WTC11 (cell line): Measurements from ENCODE around the gene BLZF1. TPM values are rescaled to one million over a fixed set of nuclear protein-coding genes. Genes with fewer than 3 reads are reported as not detected.

ENCODE experiments used
- ATAC-seq: fragments of 200-7000 bp; cut with Tn5 transposase; 2 replicates; pipeline ENCODE4 v1.10.0; 2021; ENCODE audit warnings: mild to moderate bottlenecking, moderate library complexity
- CTCF ChIA-PET: fragments of 300-600 bp; sonication (Branson Sonifier 250); formaldehyde crosslinking; loops from one replicate; lab custom pipeline; 2021; ENCODE audit warnings: antibody characterized with exemption; lab: Charles Lee
- POLR2A ChIA-PET: fragments of 350-600 bp; sonication (Branson Sonifier 250); formaldehyde crosslinking; loops from one replicate; lab custom pipeline; 2021; ENCODE audit warnings: antibody characterized with exemption; lab: Charles Lee
- DNase-seq: peaks from one replicate; pipeline ENCODE4 v3.0.0; 2021; ENCODE audit warnings: low spot score
- H3K27ac Mint-ChIP-seq: 2 replicates; pipeline ENCODE4 v1.8.0; 2021; ENCODE audit warnings: mixed read lengths
- H3K27me3 Mint-ChIP-seq: 2 replicates; pipeline ENCODE4 v1.8.0; 2021; ENCODE audit warnings: low read depth, mild to moderate bottlenecking, moderate library complexity, mixed read lengths
- H3K36me3 Mint-ChIP-seq: 2 replicates; pipeline ENCODE4 v1.8.0; 2021; ENCODE audit warnings: mixed read lengths
- H3K4me1 Mint-ChIP-seq: 2 replicates; pipeline ENCODE4 v1.8.0; 2022; ENCODE audit warnings: mixed read lengths
- H3K4me3 Mint-ChIP-seq: 2 replicates; pipeline ENCODE4 v1.8.0; 2021; ENCODE audit warnings: mild to moderate bottlenecking, moderate library complexity, mixed read lengths
- H3K9me3 Mint-ChIP-seq: 2 replicates; pipeline ENCODE4 v1.8.0; 2021; ENCODE audit warnings: mixed read lengths
- ATF1 ChIP-seq: sonication (generic); formaldehyde crosslinking; IDR thresholded peaks from 2 replicates; pipeline ENCODE4 v1.8.1; 2023; ENCODE audit warnings: mild to moderate bottlenecking, moderate library complexity, missing genetic modification reagents
- ETV6 ChIP-seq: sonication (generic); formaldehyde crosslinking; IDR thresholded peaks from 2 replicates; pipeline ENCODE4 v1.8.1; 2022; ENCODE audit warnings: mild to moderate bottlenecking, missing genetic modification reagents
- HMGA2 ChIP-seq: fragments of 250-450 bp; sonication (Bioruptor Pico); IDR thresholded peaks from 2 replicates; pipeline ENCODE4 v1.4.0; 2021; ENCODE audit warnings: mild to moderate bottlenecking, moderate library complexity
- NR3C1 ChIP-seq: sonication (generic); formaldehyde crosslinking; conservative IDR thresholded peaks from 2 replicates; pipeline ENCODE4 v1.8.1; 2023; ENCODE audit warnings: low read depth, mild to moderate bottlenecking, missing genetic modification reagents
- PREB ChIP-seq: sonication (generic); formaldehyde crosslinking; IDR thresholded peaks from 2 replicates; pipeline ENCODE4 v1.8.1; 2022; ENCODE audit warnings: mild to moderate bottlenecking, missing genetic modification reagents, moderate library complexity, borderline replicate concordance
- STAT6 ChIP-seq: sonication (generic); formaldehyde crosslinking; conservative IDR thresholded peaks from 2 replicates; pipeline ENCODE4 v1.8.1; 2023; ENCODE audit warnings: mild to moderate bottlenecking, low read depth, missing genetic modification reagents, moderate library complexity
- TCF7 ChIP-seq: sonication (generic); formaldehyde crosslinking; IDR thresholded peaks from 2 replicates; pipeline ENCODE4 v1.8.0; 2022; ENCODE audit warnings: mild to moderate bottlenecking, low read depth, missing genetic modification reagents, moderate library complexity
- USF1 ChIP-seq: sonication (generic); formaldehyde crosslinking; IDR thresholded peaks from 2 replicates; pipeline ENCODE4 v1.8.0; 2022; ENCODE audit warnings: mild to moderate bottlenecking, missing genetic modification reagents
- ZNF232 ChIP-seq: sonication (generic); formaldehyde crosslinking; IDR thresholded peaks from 2 replicates; pipeline ENCODE4 v1.8.0; 2022; ENCODE audit warnings: mild to moderate bottlenecking, missing genetic modification reagents
- ZSCAN18 ChIP-seq: fragments of 250-450 bp; sonication (Bioruptor Pico); IDR thresholded peaks from 2 replicates; pipeline ENCODE4 v2.1.2; 2022; ENCODE audit warnings: mild to moderate bottlenecking, moderate library complexity
- total RNA-seq: library from RNA; stranded (reverse); gene quantifications from 3 replicates; pipeline ENCODE4 v1.2.3, GENCODE V29; 2021
- TF ChIP-seq, protein P1 (sequence below): sonication (generic); formaldehyde crosslinking; IDR thresholded peaks from 2 replicates; pipeline ENCODE4 v1.8.1; 2022; ENCODE audit warnings: low read depth, mild to moderate bottlenecking, moderate library complexity, missing genetic modification reagents, borderline replicate concordance
- TF ChIP-seq, protein P2 (sequence below): sonication (generic); formaldehyde crosslinking; IDR thresholded peaks from 2 replicates; pipeline ENCODE4 v1.8.1; 2023; ENCODE audit warnings: mild to moderate bottlenecking, missing genetic modification reagents, borderline replicate concordance
- TF ChIP-seq, protein P3 (sequence below): fragments of 250-450 bp; sonication (Bioruptor Pico); IDR thresholded peaks from 2 replicates; pipeline ENCODE4 v1.9.0; 2021; ENCODE audit warnings: mild to moderate bottlenecking
- TF ChIP-seq, protein P4 (sequence below): sonication (generic); formaldehyde crosslinking; IDR thresholded peaks from 2 replicates; pipeline ENCODE4 v1.8.1; 2023; ENCODE audit warnings: mild to moderate bottlenecking, missing genetic modification reagents
- TF ChIP-seq, protein P5 (sequence below): sonication (generic); formaldehyde crosslinking; IDR thresholded peaks from 2 replicates; pipeline ENCODE4 v1.8.1; 2023; ENCODE audit warnings: mild to moderate bottlenecking, moderate library complexity, missing genetic modification reagents

BLZF1 gene
- total RNA-seq, 1 experiment from 2014 or later: 8.3 TPM

DNA sequence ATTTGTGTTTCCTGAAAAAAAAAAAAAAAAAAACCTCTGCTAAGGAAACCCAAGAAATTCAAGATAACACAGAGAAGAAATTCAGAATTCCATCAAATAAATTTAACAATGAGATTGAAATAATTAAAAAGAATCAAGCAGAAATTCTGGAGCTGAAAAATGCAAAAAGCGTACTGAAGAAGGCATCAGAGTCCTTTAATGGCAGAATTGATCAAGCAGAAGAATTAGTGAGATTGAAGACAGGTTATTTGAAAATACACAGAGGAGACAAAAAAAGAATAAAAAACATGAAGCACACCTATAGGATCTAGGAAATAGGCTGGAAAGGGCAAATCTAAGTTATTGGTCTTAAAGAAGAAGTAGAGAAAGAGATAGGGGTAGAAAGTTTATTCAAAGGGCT, 38.6 kb upstream of the BLZF1 start (continued):
- TF ChIP-seq USF1 (CRISPR knock-in tag): no peak
- TF ChIP-seq ZSCAN18 (CRISPR knock-in tag): no peak
- no peak for TF ChIP-seq STAT6 (CRISPR knock-in tag)
- TF ChIP-seq, protein P1, sequence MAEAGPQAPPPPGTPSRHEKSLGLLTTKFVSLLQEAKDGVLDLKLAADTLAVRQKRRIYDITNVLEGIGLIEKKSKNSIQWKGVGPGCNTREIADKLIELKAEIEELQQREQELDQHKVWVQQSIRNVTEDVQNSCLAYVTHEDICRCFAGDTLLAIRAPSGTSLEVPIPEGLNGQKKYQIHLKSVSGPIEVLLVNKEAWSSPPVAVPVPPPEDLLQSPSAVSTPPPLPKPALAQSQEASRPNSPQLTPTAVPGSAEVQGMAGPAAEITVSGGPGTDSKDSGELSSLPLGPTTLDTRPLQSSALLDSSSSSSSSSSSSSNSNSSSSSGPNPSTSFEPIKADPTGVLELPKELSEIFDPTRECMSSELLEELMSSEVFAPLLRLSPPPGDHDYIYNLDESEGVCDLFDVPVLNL (CRISPR knock-in tag): no peak
- TF ChIP-seq, protein P2, sequence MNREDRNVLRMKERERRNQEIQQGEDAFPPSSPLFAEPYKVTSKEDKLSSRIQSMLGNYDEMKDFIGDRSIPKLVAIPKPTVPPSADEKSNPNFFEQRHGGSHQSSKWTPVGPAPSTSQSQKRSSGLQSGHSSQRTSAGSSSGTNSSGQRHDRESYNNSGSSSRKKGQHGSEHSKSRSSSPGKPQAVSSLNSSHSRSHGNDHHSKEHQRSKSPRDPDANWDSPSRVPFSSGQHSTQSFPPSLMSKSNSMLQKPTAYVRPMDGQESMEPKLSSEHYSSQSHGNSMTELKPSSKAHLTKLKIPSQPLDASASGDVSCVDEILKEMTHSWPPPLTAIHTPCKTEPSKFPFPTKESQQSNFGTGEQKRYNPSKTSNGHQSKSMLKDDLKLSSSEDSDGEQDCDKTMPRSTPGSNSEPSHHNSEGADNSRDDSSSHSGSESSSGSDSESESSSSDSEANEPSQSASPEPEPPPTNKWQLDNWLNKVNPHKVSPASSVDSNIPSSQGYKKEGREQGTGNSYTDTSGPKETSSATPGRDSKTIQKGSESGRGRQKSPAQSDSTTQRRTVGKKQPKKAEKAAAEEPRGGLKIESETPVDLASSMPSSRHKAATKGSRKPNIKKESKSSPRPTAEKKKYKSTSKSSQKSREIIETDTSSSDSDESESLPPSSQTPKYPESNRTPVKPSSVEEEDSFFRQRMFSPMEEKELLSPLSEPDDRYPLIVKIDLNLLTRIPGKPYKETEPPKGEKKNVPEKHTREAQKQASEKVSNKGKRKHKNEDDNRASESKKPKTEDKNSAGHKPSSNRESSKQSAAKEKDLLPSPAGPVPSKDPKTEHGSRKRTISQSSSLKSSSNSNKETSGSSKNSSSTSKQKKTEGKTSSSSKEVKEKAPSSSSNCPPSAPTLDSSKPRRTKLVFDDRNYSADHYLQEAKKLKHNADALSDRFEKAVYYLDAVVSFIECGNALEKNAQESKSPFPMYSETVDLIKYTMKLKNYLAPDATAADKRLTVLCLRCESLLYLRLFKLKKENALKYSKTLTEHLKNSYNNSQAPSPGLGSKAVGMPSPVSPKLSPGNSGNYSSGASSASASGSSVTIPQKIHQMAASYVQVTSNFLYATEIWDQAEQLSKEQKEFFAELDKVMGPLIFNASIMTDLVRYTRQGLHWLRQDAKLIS (CRISPR knock-in tag): no peak
- TF ChIP-seq ETV6 (CRISPR knock-in tag): no peak
- no peak for TF ChIP-seq TCF7 (CRISPR knock-in tag)
- TF ChIP-seq, protein P3, sequence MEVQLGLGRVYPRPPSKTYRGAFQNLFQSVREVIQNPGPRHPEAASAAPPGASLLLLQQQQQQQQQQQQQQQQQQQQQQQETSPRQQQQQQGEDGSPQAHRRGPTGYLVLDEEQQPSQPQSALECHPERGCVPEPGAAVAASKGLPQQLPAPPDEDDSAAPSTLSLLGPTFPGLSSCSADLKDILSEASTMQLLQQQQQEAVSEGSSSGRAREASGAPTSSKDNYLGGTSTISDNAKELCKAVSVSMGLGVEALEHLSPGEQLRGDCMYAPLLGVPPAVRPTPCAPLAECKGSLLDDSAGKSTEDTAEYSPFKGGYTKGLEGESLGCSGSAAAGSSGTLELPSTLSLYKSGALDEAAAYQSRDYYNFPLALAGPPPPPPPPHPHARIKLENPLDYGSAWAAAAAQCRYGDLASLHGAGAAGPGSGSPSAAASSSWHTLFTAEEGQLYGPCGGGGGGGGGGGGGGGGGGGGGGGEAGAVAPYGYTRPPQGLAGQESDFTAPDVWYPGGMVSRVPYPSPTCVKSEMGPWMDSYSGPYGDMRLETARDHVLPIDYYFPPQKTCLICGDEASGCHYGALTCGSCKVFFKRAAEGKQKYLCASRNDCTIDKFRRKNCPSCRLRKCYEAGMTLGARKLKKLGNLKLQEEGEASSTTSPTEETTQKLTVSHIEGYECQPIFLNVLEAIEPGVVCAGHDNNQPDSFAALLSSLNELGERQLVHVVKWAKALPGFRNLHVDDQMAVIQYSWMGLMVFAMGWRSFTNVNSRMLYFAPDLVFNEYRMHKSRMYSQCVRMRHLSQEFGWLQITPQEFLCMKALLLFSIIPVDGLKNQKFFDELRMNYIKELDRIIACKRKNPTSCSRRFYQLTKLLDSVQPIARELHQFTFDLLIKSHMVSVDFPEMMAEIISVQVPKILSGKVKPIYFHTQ (CRISPR knock-in tag): no peak

- no peak for DNase-seq
- ATAC-seq: no peak
- ChIA-PET POLR2A (no interaction called here), CTCF (no interaction called here)
- Mint-ChIP-seq H3K27me3 (no peaks in the 10 kb centered on the region; the same call in 1 of the 2 replicates), H3K4me3 (no peak overlapping the region), H3K36me3 (peaks cover 11% of the 10 kb centered on the region), H3K9me3 (peaks cover 23% of the 10 kb centered on the region), H3K27ac (no peak overlapping the region), H3K4me1 (peaks cover 3% of the 10 kb centered on the region; the same call in 1 of the 2 replicates)
- no peak for TF ChIP-seq ZNF232
- TF ChIP-seq, protein P1 (CRISPR knock-in tag): no peak
- TF ChIP-seq, protein P4, sequence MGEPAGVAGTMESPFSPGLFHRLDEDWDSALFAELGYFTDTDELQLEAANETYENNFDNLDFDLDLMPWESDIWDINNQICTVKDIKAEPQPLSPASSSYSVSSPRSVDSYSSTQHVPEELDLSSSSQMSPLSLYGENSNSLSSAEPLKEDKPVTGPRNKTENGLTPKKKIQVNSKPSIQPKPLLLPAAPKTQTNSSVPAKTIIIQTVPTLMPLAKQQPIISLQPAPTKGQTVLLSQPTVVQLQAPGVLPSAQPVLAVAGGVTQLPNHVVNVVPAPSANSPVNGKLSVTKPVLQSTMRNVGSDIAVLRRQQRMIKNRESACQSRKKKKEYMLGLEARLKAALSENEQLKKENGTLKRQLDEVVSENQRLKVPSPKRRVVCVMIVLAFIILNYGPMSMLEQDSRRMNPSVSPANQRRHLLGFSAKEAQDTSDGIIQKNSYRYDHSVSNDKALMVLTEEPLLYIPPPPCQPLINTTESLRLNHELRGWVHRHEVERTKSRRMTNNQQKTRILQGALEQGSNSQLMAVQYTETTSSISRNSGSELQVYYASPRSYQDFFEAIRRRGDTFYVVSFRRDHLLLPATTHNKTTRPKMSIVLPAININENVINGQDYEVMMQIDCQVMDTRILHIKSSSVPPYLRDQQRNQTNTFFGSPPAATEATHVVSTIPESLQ (CRISPR knock-in tag): no peak
- no peak for TF ChIP-seq PREB (CRISPR knock-in tag)
- TF ChIP-seq NR3C1 (CRISPR knock-in tag): no peak
- TF ChIP-seq, protein P5, sequence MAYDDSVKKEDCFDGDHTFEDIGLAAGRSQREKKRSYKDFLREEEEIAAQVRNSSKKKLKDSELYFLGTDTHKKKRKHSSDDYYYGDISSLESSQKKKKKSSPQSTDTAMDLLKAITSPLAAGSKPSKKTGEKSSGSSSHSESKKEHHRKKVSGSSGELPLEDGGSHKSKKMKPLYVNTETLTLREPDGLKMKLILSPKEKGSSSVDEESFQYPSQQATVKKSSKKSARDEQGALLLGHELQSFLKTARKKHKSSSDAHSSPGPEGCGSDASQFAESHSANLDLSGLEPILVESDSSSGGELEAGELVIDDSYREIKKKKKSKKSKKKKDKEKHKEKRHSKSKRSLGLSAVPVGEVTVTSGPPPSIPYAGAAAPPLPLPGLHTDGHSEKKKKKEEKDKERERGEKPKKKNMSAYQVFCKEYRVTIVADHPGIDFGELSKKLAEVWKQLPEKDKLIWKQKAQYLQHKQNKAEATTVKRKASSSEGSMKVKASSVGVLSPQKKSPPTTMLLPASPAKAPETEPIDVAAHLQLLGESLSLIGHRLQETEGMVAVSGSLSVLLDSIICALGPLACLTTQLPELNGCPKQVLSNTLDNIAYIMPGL (CRISPR knock-in tag): no peak
- TF ChIP-seq HMGA2 (CRISPR knock-in tag): no peak
- TF ChIP-seq ATF1 (CRISPR knock-in tag): no peak
These were observed 37.1 kb upstream of the BLZF1 start for GRCh38 chr1:169330927-169331326.
